Adrenal gland (tissue), 12 donors: ENCODE measurements around the gene PCDH11Y. TPM values are rescaled to one million over a fixed set of nuclear protein-coding genes. Genes with fewer than 3 reads are reported as not detected.
"Not testable (repeated sequence)": the region's sequence is repeated elsewhere in the genome, so short reads cannot be mapped to it uniquely, and the experiment has no call there.

Experiments
- DNase-seq, 7 donors: peaks; one replicate each; pipeline ENCODE4 v3.0.0-alpha.2; 2019 to 2020
- H3K27ac ChIP-seq, 5 donors: fragments of 200-600 bp; sonication (generic) in 4 of 5; 1 replicate in 3 of 5; 2 replicates in 2 of 5; pipeline versions ENCODE4 v1.5.1 to v1.8.0; 2016 to 2020; ENCODE audit warnings: mild to moderate bottlenecking in 1 of 5
- H3K27me3 ChIP-seq: fragments of 200-600 bp; 2 replicates; pipeline ENCODE4 v1.8.0; 2021
- H3K36me3 ChIP-seq, 2 donors: fragments of 200-600 bp; replicated peaks in 1 of 2; 1 replicate in 1 of 2; 2 replicates in 1 of 2; pipeline versions ENCODE4 v1.5.1 to v1.8.0; 2018 to 2022
- H3K4me1 ChIP-seq, 2 donors: fragments of 200-600 bp; replicated peaks in 1 of 2; 1 replicate in 1 of 2; 2 replicates in 1 of 2; pipeline versions ENCODE4 v1.5.1 to v1.8.0; 2018 to 2021
- H3K4me3 ChIP-seq, 4 donors: fragments of 200-600 bp; sonication (generic) in 3 of 4; one replicate each; pipeline ENCODE4 v1.5.1; 2016 to 2018
- H3K9me3 ChIP-seq, 3 donors: fragments of 200-600 bp; sonication (generic) in 1 of 3; replicated peaks in 1 of 3; 1 replicate in 2 of 3; 2 replicates in 1 of 3; pipeline versions ENCODE4 v1.5.1 to v1.8.0; 2016 to 2021
- WGBS, 4 donors: extraction: QIAGEN DNeasy Blood & Tissue Kit in 2 of 4; methylation state at CpG; one replicate each; pipeline versions ENCODE4 v1.1.5 to v1.1.7; 2013 to 2017; 5-methylcytosine and 5-hydroxymethylcytosine counted together
- intact Hi-C, 2 donors: fragments of 100-400 bp; cut with DNase I; formaldehyde crosslinking; loops; one replicate each; pipeline versions ENCODE4 v1.14.1 to v1.15.0; 2022 to 2023
- polyA plus RNA-seq, 3 donors: library from polyadenylated mRNA; stranded (reverse); fragments of 200-250 nt in 2 of 3; fragments of 350-450 nt in 1 of 3; fragmentation: Illumina TruSeq in 1 of 3; extraction: RNeasy Lipid Tissue Mini Kit (QIAGEN cat#74804) in 1 of 3; gene quantifications; one replicate each; pipeline ENCODE4 v1.2.3, GENCODE V29; 2013 to 2014
- total RNA-seq, 9 donors: library from RNA; depleted of rRNA in 4 of 9; stranded (reverse); fragments of >200 nt in 4 of 9; fragments of 120-200 nt in 1 of 9; fragmentation: NEBNext Ultra II Directional in 1 of 9; extraction: Animal tissue kit (Norgen Biotek cat#: 25700) in 1 of 9; gene quantifications; one replicate each; pipeline versions ENCODE4 v1.1.0 to v1.2.4, GENCODE V29; 2013 to 2023
- donor health status: healthy with polysubstance abuse.
- donor health status: Bipolar disorder and iron deficiency.
- donor health status: DM: yes; HTN: yes; CAD: no.
- donor health status: DM: no; HTN: no; CAD: no.
- donor health status: DM: no; HTN: no; CAD: no.
- donor health status: DM: yes; HTN: yes; CAD: no.

The PCDH11Y gene
- total and polyA plus RNA-seq, 12 donors: 0.22 to 2.5 (median 0.46) TPM; not detected in 8

GRCh38 chrY:5324931-5325330 lies 324.8 kb downstream of the PCDH11Y start:
- H3K27me3 ChIP-seq, H3K36me3 ChIP-seq, H3K27ac ChIP-seq, DNase-seq, H3K4me1 ChIP-seq, intact Hi-C loops, H3K4me3 ChIP-seq, H3K9me3 ChIP-seq: not testable (repeated sequence)
- 75% methylated on average over 7 of the region's 7 CpGs; no CpG with 5 or more reads in 2 of the 4 donors for WGBS, 4 donors

- H3K27me3 ChIP-seq, H3K4me1 ChIP-seq, DNase-seq, intact Hi-C loops, H3K27ac ChIP-seq, H3K4me3 ChIP-seq, H3K9me3 ChIP-seq, H3K36me3 ChIP-seq: not testable (repeated sequence)
- WGBS, 4 donors: 62 to 79% methylated on average over 3 of the region's 3 CpGs; no CpG with 5 or more reads in 2 of the 4 donors
These were observed 342.1 kb downstream of the PCDH11Y start for GRCh38 chrY:5342220-5342619.

- H3K36me3 ChIP-seq, H3K4me3 ChIP-seq, H3K27me3 ChIP-seq, H3K9me3 ChIP-seq, intact Hi-C loops, H3K27ac ChIP-seq, DNase-seq, H3K4me1 ChIP-seq: not testable (repeated sequence)
These were observed 543.6 kb downstream of the PCDH11Y start for GRCh38 chrY:5543705-5544104.

DNA sequence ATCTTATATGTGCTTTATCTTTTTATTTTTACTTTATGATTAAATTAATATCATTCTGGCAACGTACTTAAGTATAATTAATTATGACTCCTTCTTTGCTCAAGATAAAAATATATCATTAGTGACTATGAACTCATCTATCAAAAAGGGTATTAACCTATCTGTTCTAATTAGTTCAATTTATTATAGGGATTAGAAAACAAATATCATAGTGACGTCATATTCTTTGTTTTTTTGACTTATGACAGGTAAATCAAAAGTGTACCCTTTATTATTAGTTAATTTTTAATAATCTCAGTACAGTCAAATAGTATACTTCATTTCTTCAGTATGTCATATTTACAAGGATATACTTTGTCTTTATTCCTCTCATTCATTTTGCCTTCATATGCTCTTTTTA lies 638.5 kb downstream of the PCDH11Y start:
- WGBS, 4 donors: 36 to 46% methylated on average over 2 of the region's 2 CpGs; no CpG with 5 or more reads in 2 of the 4 donors
- DNase-seq: not testable (repeated sequence)

GRCh38 chrY:5679265-5679664 lies 679.2 kb downstream of the PCDH11Y start:
- H3K36me3 ChIP-seq, H3K4me1 ChIP-seq, H3K27me3 ChIP-seq, DNase-seq, intact Hi-C loops, H3K9me3 ChIP-seq, H3K27ac ChIP-seq, H3K4me3 ChIP-seq: not testable (repeated sequence)
- 57 to 58% methylated on average over 2 of the region's 2 CpGs; no CpG with 5 or more reads in 2 of the 4 donors for WGBS, 4 donors

More for the DNA sequence above, 638.5 kb downstream of the PCDH11Y start:
- H3K27ac ChIP-seq, H3K9me3 ChIP-seq, H3K27me3 ChIP-seq, H3K4me3 ChIP-seq, H3K36me3 ChIP-seq, H3K4me1 ChIP-seq, intact Hi-C loops: not testable (repeated sequence)

DNA sequence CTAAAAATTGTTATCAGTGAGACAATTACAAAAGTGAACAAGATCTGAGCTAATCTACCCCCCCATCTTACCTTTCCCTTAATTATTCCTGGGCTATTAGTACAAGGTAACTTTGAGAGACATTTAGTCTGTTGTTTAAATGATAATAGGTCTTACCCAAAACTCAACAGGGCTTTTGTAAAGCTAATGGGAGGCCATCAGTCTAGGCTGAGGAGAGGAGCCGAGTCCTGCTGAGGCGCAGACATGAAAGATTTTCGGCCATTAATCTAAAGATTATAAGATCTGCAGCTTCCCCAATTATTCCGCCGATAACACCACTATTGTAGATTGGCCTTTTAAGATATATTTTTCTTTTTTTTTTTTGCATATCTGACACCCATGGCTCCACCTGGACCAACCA lies 708.6 kb downstream of the PCDH11Y start:
- H3K9me3 ChIP-seq, intact Hi-C loops, H3K4me3 ChIP-seq, H3K36me3 ChIP-seq, H3K4me1 ChIP-seq, DNase-seq, H3K27ac ChIP-seq, H3K27me3 ChIP-seq: not testable (repeated sequence)
- 82 to 83% methylated on average over 5 of the region's 5 CpGs; no CpG with 5 or more reads in 2 of the 4 donors for WGBS, 4 donors

- H3K4me3 ChIP-seq, H3K36me3 ChIP-seq, DNase-seq, H3K9me3 ChIP-seq, H3K27me3 ChIP-seq, H3K27ac ChIP-seq, intact Hi-C loops, H3K4me1 ChIP-seq: not testable (repeated sequence)
- WGBS, 4 donors: 40% methylated on average over 1 of the region's 1 CpG; no CpG with 5 or more reads in 3 of the 4 donors
These were observed 709.8 kb downstream of the PCDH11Y start for GRCh38 chrY:5709788-5710381.

GRCh38 chrY:5761403-5761802 lies 761.3 kb downstream of the PCDH11Y start:
- H3K9me3 ChIP-seq, DNase-seq, H3K36me3 ChIP-seq, H3K4me3 ChIP-seq, H3K27me3 ChIP-seq, H3K4me1 ChIP-seq, H3K27ac ChIP-seq, intact Hi-C loops: not testable (repeated sequence)
- WGBS, 4 donors: 56% methylated on average over 2 of the region's 3 CpGs; no CpG with 5 or more reads in 3 of the 4 donors

DNA sequence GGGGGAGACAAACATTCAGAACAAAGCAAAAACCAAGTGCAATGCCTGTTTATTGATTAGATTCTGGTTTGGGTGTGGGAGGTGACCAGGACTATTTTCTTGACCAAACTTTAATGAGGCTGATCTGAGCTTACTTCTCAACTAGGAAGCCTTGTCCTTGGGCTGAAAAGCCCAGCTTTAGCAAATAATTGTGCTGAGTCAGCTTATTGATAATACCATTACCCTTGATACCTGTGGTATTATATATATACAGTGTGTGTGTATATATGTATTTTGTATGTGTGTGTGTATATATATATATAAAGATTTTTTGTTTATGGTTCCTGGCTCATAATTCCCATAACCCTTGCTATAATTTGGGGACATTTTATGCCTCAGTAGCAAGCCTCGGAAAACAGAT lies 776.4 kb downstream of the PCDH11Y start:
- 63 to 89% methylated on average over 1 of the region's 1 CpG; no CpG with 5 or more reads in 2 of the 4 donors for WGBS, 4 donors
- DNase-seq, H3K4me1 ChIP-seq, H3K27ac ChIP-seq, H3K4me3 ChIP-seq, H3K36me3 ChIP-seq, H3K9me3 ChIP-seq, H3K27me3 ChIP-seq, intact Hi-C loops: not testable (repeated sequence)
